GM12801 (cell line): ENCODE data around the gene MLKL.

Experiments used
- TF ChIP-seq, protein P1 (sequence below): IDR thresholded peaks from one replicate; pipeline ENCODE4 v1.5.1; 2011; ENCODE audit warnings: control low read depth; ENCODE audit not compliant: insufficient read length; ENCODE audit errors: extremely low read depth

Gene MLKL

DNA sequence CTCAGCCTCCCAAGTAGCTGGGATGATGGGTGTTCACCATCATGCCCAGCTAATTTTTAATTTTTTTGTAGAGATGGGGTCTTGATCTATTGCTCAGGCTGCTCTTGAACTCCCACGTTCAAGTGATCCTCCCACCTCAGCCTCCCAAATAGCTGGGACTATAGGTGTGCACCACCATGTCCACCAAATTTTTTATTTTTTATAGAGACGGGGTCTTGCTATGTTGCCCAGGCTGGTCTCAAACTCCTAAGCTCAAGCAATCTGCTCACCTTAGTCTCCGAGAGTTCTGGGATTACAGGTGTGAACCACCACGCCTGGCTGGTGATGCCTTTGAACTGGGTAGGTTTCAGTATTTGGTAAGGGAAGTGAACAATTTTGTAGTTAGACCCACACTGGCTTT is 43.9 kb upstream of the MLKL start:
- TF ChIP-seq, protein P1, sequence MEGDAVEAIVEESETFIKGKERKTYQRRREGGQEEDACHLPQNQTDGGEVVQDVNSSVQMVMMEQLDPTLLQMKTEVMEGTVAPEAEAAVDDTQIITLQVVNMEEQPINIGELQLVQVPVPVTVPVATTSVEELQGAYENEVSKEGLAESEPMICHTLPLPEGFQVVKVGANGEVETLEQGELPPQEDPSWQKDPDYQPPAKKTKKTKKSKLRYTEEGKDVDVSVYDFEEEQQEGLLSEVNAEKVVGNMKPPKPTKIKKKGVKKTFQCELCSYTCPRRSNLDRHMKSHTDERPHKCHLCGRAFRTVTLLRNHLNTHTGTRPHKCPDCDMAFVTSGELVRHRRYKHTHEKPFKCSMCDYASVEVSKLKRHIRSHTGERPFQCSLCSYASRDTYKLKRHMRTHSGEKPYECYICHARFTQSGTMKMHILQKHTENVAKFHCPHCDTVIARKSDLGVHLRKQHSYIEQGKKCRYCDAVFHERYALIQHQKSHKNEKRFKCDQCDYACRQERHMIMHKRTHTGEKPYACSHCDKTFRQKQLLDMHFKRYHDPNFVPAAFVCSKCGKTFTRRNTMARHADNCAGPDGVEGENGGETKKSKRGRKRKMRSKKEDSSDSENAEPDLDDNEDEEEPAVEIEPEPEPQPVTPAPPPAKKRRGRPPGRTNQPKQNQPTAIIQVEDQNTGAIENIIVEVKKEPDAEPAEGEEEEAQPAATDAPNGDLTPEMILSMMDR = no peak

DNA sequence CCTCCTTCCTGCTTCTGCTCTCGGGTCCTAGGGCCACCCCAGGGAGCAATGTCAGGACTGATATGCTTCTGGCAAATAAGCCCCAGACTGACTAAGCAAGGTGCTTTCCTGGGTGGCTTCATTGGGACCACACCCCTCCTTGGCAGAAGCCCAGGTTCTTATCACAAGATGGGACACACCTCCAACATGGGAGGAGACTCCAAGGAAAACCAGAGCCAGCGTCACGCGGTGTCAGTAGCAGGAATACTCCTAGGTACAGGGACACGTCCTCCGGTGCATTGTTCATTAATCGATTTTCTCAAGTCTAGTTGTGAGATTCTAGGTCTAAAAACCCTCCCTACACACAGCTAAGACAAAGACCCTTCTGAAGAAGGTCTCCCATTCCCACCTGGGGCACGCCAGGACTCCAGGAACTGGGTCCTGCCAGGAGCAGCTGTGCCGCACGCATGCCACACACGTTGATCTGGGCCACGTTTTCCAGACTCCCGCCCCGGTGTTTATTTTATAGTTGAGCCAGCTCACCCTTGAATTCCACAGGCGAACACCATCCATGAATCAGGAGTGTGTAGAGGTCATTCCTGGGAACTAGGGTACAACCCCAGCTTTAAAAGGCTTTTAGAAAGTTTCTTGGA is 43.1 kb upstream of the MLKL start:
- TF ChIP-seq, protein P1 = no peak

DNA sequence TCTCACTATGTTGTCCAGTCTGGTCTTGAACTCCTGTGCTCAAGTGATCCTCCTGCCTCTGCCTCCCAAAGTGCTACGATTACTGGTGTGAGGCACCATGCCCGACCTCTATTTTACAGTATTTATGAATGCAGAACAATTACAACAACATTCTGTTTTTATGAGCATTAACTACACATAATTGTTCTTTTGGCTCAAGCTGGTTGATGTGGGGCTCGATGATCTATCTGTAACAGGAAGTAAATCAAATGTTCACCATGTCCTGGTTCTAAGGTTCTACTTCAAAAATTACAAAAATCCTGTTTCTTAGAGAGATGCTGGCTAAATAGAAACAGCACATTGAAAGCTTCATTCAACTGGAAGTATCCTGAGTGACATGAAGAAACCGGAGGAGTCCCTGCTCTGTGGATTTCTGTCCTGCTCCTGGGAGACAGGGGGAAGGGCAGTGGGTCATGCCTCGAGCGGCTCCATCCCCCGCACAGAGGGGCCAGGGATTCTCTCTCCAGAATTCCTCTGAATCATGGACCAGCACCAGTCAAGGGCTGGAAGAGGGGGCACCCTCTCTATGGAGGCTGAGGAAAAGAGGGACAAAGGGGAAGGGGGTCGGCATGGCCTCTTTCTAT is 42.5 kb upstream of the MLKL start:
- TF ChIP-seq, protein P1 = no peak

DNA sequence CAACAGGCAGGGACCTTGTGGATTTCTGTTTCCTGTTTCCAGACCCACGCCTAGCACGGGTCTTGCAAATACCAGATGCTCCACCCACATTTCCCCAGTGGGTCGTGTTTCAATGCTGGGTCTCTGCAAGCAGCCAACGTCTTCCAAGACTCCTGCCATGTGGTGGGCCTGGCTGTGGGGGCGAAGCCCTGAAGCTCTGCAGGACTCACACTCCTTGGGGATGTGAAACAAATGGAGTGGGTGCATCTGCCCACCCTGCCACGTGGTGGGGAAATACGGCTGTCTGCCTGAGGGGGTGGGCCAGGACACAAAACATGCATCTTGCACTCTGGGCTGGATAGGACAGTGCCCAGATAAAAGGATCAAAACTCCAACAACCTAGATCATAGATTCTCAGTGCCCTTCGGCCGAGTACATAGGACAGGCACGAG is 41.4 kb upstream of the MLKL start:
- TF ChIP-seq, protein P1 = no peak

DNA sequence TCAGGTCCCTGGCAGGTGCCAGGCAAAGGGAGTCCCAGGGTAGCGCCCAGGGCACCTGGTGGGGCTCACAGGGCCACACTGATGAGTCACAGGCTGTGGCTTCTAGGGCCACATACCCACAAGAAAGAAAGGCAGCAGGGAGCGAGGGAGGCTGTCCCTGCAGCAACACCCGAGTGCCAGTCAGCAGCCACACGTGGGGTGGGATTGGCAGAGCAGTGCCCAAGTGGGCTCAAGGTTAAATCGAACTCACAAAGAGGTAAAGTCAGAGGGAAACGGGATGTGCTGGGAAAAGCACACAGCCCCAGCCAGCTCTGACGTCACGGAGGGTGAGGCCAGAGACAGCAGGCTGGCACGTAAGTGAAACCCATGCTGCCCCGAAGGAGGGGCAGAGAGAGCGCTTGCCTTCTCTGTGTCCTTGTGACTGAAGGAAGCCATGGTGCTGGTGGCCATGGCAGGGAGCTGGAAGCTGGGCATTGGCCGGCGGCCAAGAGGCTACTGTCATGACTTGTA is 40.2 kb upstream of the MLKL start:
- TF ChIP-seq, protein P1 = no peak

DNA sequence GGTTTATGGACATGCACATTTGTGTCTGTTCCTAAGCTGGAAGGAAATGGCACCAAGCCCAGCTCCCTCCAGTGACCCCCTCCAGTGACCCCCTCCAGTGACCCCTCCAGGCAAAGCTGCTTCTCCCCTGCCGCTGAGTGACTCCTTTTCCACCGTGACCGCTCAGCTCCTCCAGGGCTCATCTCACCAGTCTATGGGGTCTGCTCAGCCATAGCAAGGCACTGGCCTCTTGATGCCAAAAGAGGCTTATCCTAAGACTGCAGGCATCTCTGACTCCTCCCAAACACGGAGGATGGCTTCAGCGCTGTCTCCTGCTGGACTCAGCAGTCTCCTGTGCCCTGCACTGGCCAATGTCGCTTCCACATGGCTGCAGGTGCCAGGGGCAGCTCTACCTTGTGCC is 38.6 kb upstream of the MLKL start:
- TF ChIP-seq, protein P1 = no peak

DNA sequence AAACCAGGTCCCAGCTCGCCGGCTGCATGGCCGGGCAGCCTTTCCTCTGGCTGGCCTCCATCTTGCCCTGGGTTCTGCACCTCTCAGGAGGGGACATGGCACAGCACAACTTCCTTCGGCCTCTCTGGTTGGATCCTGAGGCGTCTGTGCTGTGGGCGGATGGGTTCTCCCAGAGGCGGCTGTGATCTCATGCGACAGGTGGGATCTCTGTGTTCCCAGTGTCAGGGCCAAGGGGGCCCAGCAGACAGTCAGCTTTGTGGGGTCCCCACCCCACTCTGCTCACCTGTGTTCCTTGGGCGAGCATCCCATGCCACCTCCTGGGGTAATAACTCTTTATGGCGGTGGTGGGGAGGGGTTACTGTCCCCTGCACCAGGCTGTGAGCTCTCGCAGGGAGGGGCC is 38.2 kb upstream of the MLKL start:
- TF ChIP-seq, protein P1 = no peak
